IMR-90 (cell line): ENCODE results near the gene KRTAP3-1. TPM values are rescaled to one million over a fixed set of nuclear protein-coding genes. Genes with fewer than 3 reads are reported as not detected.

Experiments
- ATAC-seq: fragments of 200-7000 bp; cut with Tn5 transposase; 2 replicates; pipeline ENCODE4 v1.9.1; 2020; ENCODE audit warnings: low read depth, mild to moderate bottlenecking, moderate library complexity
- BruUV-seq: library from RNA; stranded (reverse); fragments of 400-500 nt; replicated peaks from 2 replicates; lab custom pipeline; 2021; lab: Mats Ljungman, UMichigan
- CTCF ChIA-PET: fragments of 300-600 bp; formaldehyde crosslinking; extraction: SDS; loops from one replicate; lab custom pipeline; 2021; ENCODE audit warnings: antibody characterized with exemption; lab: Yijun Ruan, JAX
- POLR2A ChIA-PET: fragments of 300-600 bp; sonication (Branson Sonifier 250); formaldehyde crosslinking; loops from one replicate; lab custom pipeline; 2022; ENCODE audit warnings: antibody characterized with exemption; ENCODE audit not compliant: unreplicated experiment; lab: Charles Lee
- DNase-seq: peaks from one replicate; pipeline ENCODE4 v3.0.0; 2013
- H2AFZ ChIP-seq: replicated peaks from 2 replicates; pipeline ENCODE3; 2013; ENCODE audit warnings: low read length, mild to moderate bottlenecking; ENCODE audit not compliant: poor library complexity
- H2AK5ac ChIP-seq: 2 replicates; pipeline ENCODE4 v1.6.1; 2013; ENCODE audit warnings: low read depth, low read length, inconsistent platforms
- H2AK9ac ChIP-seq: replicated peaks from 2 replicates; pipeline ENCODE3; 2013; ENCODE audit warnings: mild to moderate bottlenecking, low read depth, low read length, moderate library complexity; ENCODE audit not compliant: poor library complexity
- H2BK120ac ChIP-seq: 2 replicates; pipeline ENCODE4 v1.6.1; 2013; ENCODE audit warnings: low read depth, low read length, inconsistent platforms
- H2BK15ac ChIP-seq: 3 replicates; pipeline ENCODE4 v1.6.1; 2013; ENCODE audit warnings: low read depth, low read length, inconsistent platforms
- H2BK20ac ChIP-seq: 2 replicates; pipeline ENCODE4 v1.6.1; 2013; ENCODE audit warnings: low read depth, mild to moderate bottlenecking, inconsistent platforms, low read length, moderate library complexity
- H2BK5ac ChIP-seq: 2 replicates; pipeline ENCODE4 v1.6.1; 2013; ENCODE audit warnings: mild to moderate bottlenecking, low read depth, low read length, inconsistent platforms; ENCODE audit not compliant: poor library complexity, severe bottlenecking
- H3K14ac ChIP-seq: replicated peaks from 2 replicates; pipeline ENCODE4 v1.6.1; 2013; ENCODE audit warnings: low read depth, low read length, inconsistent platforms
- H3K18ac ChIP-seq: 2 replicates; pipeline ENCODE4 v1.6.1; 2013; ENCODE audit warnings: low read depth, low read length, control low read depth
- H3K23ac ChIP-seq: 2 replicates; pipeline ENCODE4 v1.6.1; 2013; ENCODE audit warnings: low read depth, low read length, inconsistent platforms
- H3K27ac ChIP-seq: 2 replicates; pipeline ENCODE4 v1.5.1; 2013; ENCODE audit warnings: mild to moderate bottlenecking, control low read depth, low read length; ENCODE audit not compliant: insufficient read depth
- H3K27me3 ChIP-seq: 2 replicates; pipeline ENCODE4 v1.6.1; 2013; ENCODE audit warnings: low read length; ENCODE audit not compliant: control insufficient read depth, insufficient read depth
- H3K36me3 ChIP-seq: 2 replicates; pipeline ENCODE4 v1.6.1; 2013; ENCODE audit warnings: low read length, mixed read lengths; ENCODE audit not compliant: control insufficient read depth, insufficient read depth
- H3K4ac ChIP-seq: 2 replicates; pipeline ENCODE4 v1.6.1; 2013; ENCODE audit warnings: low read depth, low read length, inconsistent platforms
- H3K4me1 ChIP-seq: 2 replicates; pipeline ENCODE4 v1.6.1; 2013; ENCODE audit warnings: low read length, mixed read lengths; ENCODE audit not compliant: control insufficient read depth, insufficient read depth
- H3K4me2 ChIP-seq: 2 replicates; pipeline ENCODE4 v1.6.1; 2013; ENCODE audit warnings: low read depth, mild to moderate bottlenecking, control low read depth, low read length, moderate library complexity
- H3K4me3 ChIP-seq: 2 replicates; pipeline ENCODE4 v1.5.1; 2013; ENCODE audit warnings: low read depth, mild to moderate bottlenecking, control low read depth, low read length, moderate library complexity; ENCODE audit not compliant: insufficient read depth
- H3K56ac ChIP-seq: 2 replicates; pipeline ENCODE4 v1.6.1; 2013; ENCODE audit warnings: low read length, inconsistent platforms; ENCODE audit not compliant: insufficient read depth; ENCODE audit errors: extremely low read depth
- H3K79me1 ChIP-seq, 2 experiments: 2 replicates each; pipeline ENCODE4 v1.6.1; 2013; ENCODE audit warnings: low read length in 2 of 2, inconsistent platforms in 1 of 2, low read depth in 1 of 2
- H3K9ac ChIP-seq: 2 replicates; pipeline ENCODE4 v1.6.1; 2013; ENCODE audit warnings: low read depth, low read length, control low read depth
- H3K9me1 ChIP-seq: 2 replicates; pipeline ENCODE4 v1.6.1; 2013; ENCODE audit warnings: low read length, inconsistent platforms; ENCODE audit not compliant: insufficient read depth
- H3K9me3 ChIP-seq: 2 replicates; pipeline ENCODE4 v1.6.1; 2013; ENCODE audit warnings: low read length; ENCODE audit not compliant: control insufficient read depth, insufficient read depth
- H4K20me1 ChIP-seq: 2 replicates; pipeline ENCODE4 v1.6.1; 2013; ENCODE audit warnings: low read length, inconsistent platforms; ENCODE audit not compliant: insufficient read depth
- H4K5ac ChIP-seq: 2 replicates; pipeline ENCODE4 v1.6.1; 2013; ENCODE audit warnings: mild to moderate bottlenecking, low read depth, low read length, control low read depth
- H4K8ac ChIP-seq, 2 experiments: 2 replicates each; pipeline ENCODE4 v1.6.1; 2013; ENCODE audit warnings: low read depth in 2 of 2, low read length in 2 of 2, control low read depth in 1 of 2, inconsistent platforms in 1 of 2
- H4K91ac ChIP-seq: 2 replicates; pipeline ENCODE4 v1.6.1; 2013; ENCODE audit warnings: low read depth, low read length, inconsistent platforms; ENCODE audit not compliant: insufficient read depth
- CEBPB ChIP-seq: IDR thresholded peaks from 2 replicates; pipeline ENCODE4 v1.6.1; 2012; ENCODE audit warnings: low read depth, low read length, improper control_type of control experiment
- MAFK ChIP-seq: IDR thresholded peaks from 2 replicates; pipeline ENCODE4 v1.6.1; 2012; ENCODE audit warnings: low read depth, low read length, improper control_type of control experiment
- MAZ ChIP-seq: IDR thresholded peaks from 2 replicates; pipeline ENCODE4 v1.6.1; 2012; ENCODE audit warnings: low read depth, mild to moderate bottlenecking, low read length, improper control_type of control experiment, moderate library complexity, borderline replicate concordance
- RCOR1 ChIP-seq: IDR thresholded peaks from 2 replicates; pipeline ENCODE4 v1.6.1; 2012; ENCODE audit warnings: mild to moderate bottlenecking, low read length, improper control_type of control experiment; ENCODE audit not compliant: insufficient replicate concordance
- SMC3 ChIP-seq: fragments of 150-350 bp; IDR thresholded peaks from 2 replicates; pipeline ENCODE4 v1.6.1; 2016; ENCODE audit warnings: low read depth, mild to moderate bottlenecking, antibody characterized with exemption, low read length, moderate library complexity
- WGBS, 2 experiments: methylation state at CpG; one replicate each; pipeline versions ENCODE4 v1.1.5 to v1.1.7; 2013; ENCODE audit warnings: missing lambda C conversion rate in 2 of 2; ENCODE audit not compliant: insufficient read length in 1 of 2; ENCODE audit errors: extremely low coverage in 2 of 2; 5-methylcytosine and 5-hydroxymethylcytosine counted together
- dilution Hi-C: fragments of 300-500 bp; cut with HindIII; formaldehyde crosslinking; loops from one replicate; pipeline ENCODE4 v1.14.3; 2018; ENCODE audit warnings: low sequenced_read_pairs; ENCODE audit not compliant: unreplicated experiment
- in situ Hi-C: fragments of 300-500 bp; cut with MboI; formaldehyde crosslinking; loops from 3 replicates; pipeline ENCODE4 v1.14.3; 2019; ENCODE audit warnings: low sequenced_read_pairs, inconsistent platforms, mixed read lengths
- intact Hi-C: fragments of 100-400 bp; cut with micrococcal nuclease; formaldehyde crosslinking; loops from 2 replicates; pipeline ENCODE4 v1.10.0; 2022
- polyA plus RNA-seq, 3 experiments: library from polyadenylated mRNA; depleted of rRNA; stranded (reverse); fragments of >200 nt; gene quantifications; 2 replicates each; pipeline ENCODE4 v1.2.3, GENCODE V29; 2012; ENCODE audit warnings: low replicate concordance in 1 of 3
- total RNA-seq: library from RNA; depleted of rRNA; stranded (reverse); fragments of >200 nt; gene quantifications from 2 replicates; pipeline ENCODE4 v1.2.3, GENCODE V29; 2012
- TF ChIP-seq, protein P1 (sequence below): fragments of 150-350 bp; IDR thresholded peaks from 2 replicates; pipeline ENCODE4 v1.6.1; 2016; ENCODE audit warnings: low read depth, mild to moderate bottlenecking, low read length, moderate library complexity, borderline replicate concordance

KRTAP3-1 gene
- total and polyA plus RNA-seq, 2 of the 4 experiments (the other 2 are of a cell fraction), result not detected

DNA sequence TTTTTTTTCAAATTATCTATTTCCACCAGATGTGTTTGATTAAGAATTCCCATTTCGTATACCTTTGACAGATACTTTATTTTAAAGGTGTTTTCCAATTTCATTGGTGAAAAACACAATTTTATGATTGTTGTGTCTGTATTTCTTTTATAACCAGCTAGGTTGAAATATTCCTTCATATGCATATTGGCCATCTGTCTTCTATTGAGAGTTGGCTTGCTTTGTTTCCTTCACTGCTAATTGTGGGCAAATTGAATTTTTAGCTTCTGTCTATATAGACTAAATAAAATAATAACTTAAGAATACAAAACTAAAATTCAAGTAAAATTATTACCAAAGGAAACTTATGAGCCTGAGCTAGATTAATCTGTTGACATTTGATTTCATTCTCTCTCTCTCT lies 13.8 kb downstream of the KRTAP3-1 start:
- CTCF ChIA-PET, result no interaction called here
- no peaks in the 10 kb centered on the region for H3K9me1 ChIP-seq

More for the DNA sequence above, 13.8 kb downstream of the KRTAP3-1 start:
- Histone ChIP-seq H2AK5ac (no peak overlapping the region), H2AK9ac (no peak overlapping the region), H4K91ac (no peak overlapping the region), H3K4me3 (no peak overlapping the region), H4K5ac (no peak overlapping the region), H2BK15ac (no peak overlapping the region), H3K4ac (no peak overlapping the region), H3K9me3 (no peaks in the 10 kb centered on the region), H3K36me3 (no peaks in the 10 kb centered on the region), H2BK120ac (no peak overlapping the region), H3K18ac (no peak overlapping the region), H3K56ac (no peak overlapping the region), H2BK20ac (no peak overlapping the region), H3K27ac (no peak overlapping the region), H4K8ac (no peak overlapping the region), H3K14ac (no peak overlapping the region), H3K4me1 (no peaks in the 10 kb centered on the region), H3K4me2 (no peak overlapping the region), H4K20me1 (no peaks in the 10 kb centered on the region), H3K27me3 (no peaks in the 10 kb centered on the region), H2AFZ (no peak overlapping the region), H3K9ac (no peak overlapping the region), H3K79me1 (no peaks in the 10 kb centered on the region), H3K23ac (no peak overlapping the region), H2BK5ac (no peak overlapping the region)
- in situ Hi-C loops, result no loop called here
- no CpG with 5 or more reads among the region's 1 CpG for WGBS, 2 experiments
- BruUV-seq, result no TSS peak
- intact Hi-C loops, result no loop called here
- DNase-seq (no peak), ATAC-seq (no peak)
- dilution Hi-C loops, result no loop called here
- TF ChIP-seq, protein P1, sequence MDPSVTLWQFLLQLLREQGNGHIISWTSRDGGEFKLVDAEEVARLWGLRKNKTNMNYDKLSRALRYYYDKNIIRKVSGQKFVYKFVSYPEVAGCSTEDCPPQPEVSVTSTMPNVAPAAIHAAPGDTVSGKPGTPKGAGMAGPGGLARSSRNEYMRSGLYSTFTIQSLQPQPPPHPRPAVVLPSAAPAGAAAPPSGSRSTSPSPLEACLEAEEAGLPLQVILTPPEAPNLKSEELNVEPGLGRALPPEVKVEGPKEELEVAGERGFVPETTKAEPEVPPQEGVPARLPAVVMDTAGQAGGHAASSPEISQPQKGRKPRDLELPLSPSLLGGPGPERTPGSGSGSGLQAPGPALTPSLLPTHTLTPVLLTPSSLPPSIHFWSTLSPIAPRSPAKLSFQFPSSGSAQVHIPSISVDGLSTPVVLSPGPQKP, result no peak
- TF ChIP-seq CEBPB (no peak), RCOR1 (no peak), MAZ (no peak), SMC3 (no peak), MAFK (no peak)
- POLR2A ChIA-PET, result no interaction called here
